Measurements from ENCODE around the gene MED8. TPM values are rescaled to one million over a fixed set of nuclear protein-coding genes. Genes with fewer than 3 reads are reported as not detected.
A peak's percentile ranks its signal among the peaks of the same experiment; 100 is the strongest.

MED8 gene
- total and polyA plus RNA-seq, 2 of the 13 experiments (the other 11 are each of a cell fraction or from before 2014, with no cell fraction given): 16.9 to 77.4 TPM

GRCh38 chr1:43367904-43368645 lies 21.5 kb downstream of the MED8 start, which contains the start of gene ELOVL1 (continued):
- no peak for TF ChIP-seq ZNF83 (CRISPR knock-in tag; IDR thresholded peaks at IDR 0.05; ENCODE audit: borderline replicate concordance)
- peak; percentile 80 for TF ChIP-seq JARID2 (CRISPR knock-in tag; IDR thresholded peaks at IDR 0.05; ENCODE audit: insufficient replicate concordance)
- no peak for TF ChIP-seq CREM (IDR thresholded peaks at IDR 0.05)
- no peak for TF ChIP-seq CREM (CRISPR knock-in tag; IDR thresholded peaks at IDR 0.05)
- 0 out of 2 replicates have a peak, but pooled peaks have one; percentile 55 for TF ChIP-seq TOE1 (CRISPR knock-in tag; IDR thresholded peaks at IDR 0.05)
- TF ChIP-seq ZFP36 (IDR thresholded peaks at IDR 0.05; ENCODE audit: borderline replicate concordance, low read depth, low read length, partially characterized antibody): no peak
- peak; percentile 92 for TF ChIP-seq ARID2 (CRISPR knock-in tag; IDR thresholded peaks at IDR 0.05; ENCODE audit: borderline replicate concordance)
- 0 out of 2 replicates have a peak, but pooled peaks have one; percentile 17 for TF ChIP-seq ZFP82 (CRISPR knock-in tag; IDR thresholded peaks at IDR 0.05; ENCODE audit: borderline replicate concordance)
- TF ChIP-seq XBP1 (CRISPR knock-in tag; IDR thresholded peaks at IDR 0.05): no peak
- TF ChIP-seq, protein P1, sequence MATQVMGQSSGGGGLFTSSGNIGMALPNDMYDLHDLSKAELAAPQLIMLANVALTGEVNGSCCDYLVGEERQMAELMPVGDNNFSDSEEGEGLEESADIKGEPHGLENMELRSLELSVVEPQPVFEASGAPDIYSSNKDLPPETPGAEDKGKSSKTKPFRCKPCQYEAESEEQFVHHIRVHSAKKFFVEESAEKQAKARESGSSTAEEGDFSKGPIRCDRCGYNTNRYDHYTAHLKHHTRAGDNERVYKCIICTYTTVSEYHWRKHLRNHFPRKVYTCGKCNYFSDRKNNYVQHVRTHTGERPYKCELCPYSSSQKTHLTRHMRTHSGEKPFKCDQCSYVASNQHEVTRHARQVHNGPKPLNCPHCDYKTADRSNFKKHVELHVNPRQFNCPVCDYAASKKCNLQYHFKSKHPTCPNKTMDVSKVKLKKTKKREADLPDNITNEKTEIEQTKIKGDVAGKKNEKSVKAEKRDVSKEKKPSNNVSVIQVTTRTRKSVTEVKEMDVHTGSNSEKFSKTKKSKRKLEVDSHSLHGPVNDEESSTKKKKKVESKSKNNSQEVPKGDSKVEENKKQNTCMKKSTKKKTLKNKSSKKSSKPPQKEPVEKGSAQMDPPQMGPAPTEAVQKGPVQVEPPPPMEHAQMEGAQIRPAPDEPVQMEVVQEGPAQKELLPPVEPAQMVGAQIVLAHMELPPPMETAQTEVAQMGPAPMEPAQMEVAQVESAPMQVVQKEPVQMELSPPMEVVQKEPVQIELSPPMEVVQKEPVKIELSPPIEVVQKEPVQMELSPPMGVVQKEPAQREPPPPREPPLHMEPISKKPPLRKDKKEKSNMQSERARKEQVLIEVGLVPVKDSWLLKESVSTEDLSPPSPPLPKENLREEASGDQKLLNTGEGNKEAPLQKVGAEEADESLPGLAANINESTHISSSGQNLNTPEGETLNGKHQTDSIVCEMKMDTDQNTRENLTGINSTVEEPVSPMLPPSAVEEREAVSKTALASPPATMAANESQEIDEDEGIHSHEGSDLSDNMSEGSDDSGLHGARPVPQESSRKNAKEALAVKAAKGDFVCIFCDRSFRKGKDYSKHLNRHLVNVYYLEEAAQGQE (IDR thresholded peaks at IDR 0.05; ENCODE audit: borderline replicate concordance in 1 of 2, low read depth in 1 of 2, low read length in 2 of 2): no peak
- TF ChIP-seq ZNF430 (CRISPR knock-in tag; IDR thresholded peaks at IDR 0.05): peak; percentile 90
- TF ChIP-seq SALL2 (CRISPR knock-in tag; IDR thresholded peaks at IDR 0.05): peak; percentile 88
- TF ChIP-seq, protein P2, sequence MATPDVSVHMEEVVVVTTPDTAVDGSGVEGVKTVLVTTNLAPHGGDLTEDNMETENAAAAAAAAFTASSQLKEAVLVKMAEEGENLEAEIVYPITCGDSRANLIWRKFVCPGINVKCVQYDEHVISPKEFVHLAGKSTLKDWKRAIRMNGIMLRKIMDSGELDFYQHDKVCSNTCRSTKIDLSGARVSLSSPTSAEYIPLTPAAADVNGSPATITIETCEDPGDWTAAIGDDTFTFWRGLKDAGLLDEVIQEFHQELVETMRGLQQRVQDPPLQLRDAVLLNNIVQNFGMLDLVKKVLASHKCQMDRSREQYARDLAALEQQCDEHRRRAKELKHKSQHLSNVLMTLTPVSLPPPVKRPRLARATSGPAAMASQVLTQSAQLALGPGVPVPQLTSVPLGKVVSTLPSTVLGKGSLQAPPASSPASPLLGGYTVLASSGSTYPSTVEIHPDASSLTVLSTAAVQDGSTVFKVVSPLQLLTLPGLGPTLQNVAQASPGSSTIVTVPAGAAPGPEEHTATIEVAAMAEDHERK (CRISPR knock-in tag; IDR thresholded peaks at IDR 0.05; ENCODE audit: low read depth): no peak
- TF ChIP-seq, protein P3, sequence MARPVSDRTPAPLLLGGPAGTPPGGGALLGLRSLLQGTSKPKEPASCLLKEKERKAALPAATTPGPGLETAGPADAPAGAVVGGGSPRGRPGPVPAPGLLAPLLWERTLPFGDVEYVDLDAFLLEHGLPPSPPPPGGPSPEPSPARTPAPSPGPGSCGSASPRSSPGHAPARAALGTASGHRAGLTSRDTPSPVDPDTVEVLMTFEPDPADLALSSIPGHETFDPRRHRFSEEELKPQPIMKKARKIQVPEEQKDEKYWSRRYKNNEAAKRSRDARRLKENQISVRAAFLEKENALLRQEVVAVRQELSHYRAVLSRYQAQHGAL (CRISPR knock-in tag; IDR thresholded peaks at IDR 0.05; ENCODE audit: not compliant biosample characterization): no peak
- no peak for TF ChIP-seq HMGA1 (CRISPR knock-in tag; conservative IDR thresholded peaks at IDR 0.05)
- TF ChIP-seq ZNF468 (CRISPR knock-in tag; IDR thresholded peaks at IDR 0.05): no peak
- no peak; the same call in 1 of the 2 replicates for TF ChIP-seq AHDC1 (CRISPR knock-in tag; IDR thresholded peaks at IDR 0.05; ENCODE audit: borderline replicate concordance)

Measured in HepG2 (cell line).